Ectodermal cell (in vitro differentiated cells): ENCODE results near the gene ALPK3.

ENCODE experiments used
- H3K27ac ChIP-seq: 2 replicates; pipeline ENCODE4 v1.7.0; 2013; ENCODE audit warnings: mild to moderate bottlenecking, low read depth, low read length; ENCODE audit not compliant: insufficient read depth, poor library complexity, severe bottlenecking
- H3K27me3 ChIP-seq: 2 replicates; pipeline ENCODE4 v1.7.0; 2013; ENCODE audit warnings: mild to moderate bottlenecking, low read length; ENCODE audit not compliant: insufficient read depth, control insufficient read depth, poor library complexity, severe bottlenecking
- H3K36me3 ChIP-seq: one replicate; pipeline ENCODE4 v1.7.0; 2013; ENCODE audit warnings: low read length; ENCODE audit not compliant: control insufficient read depth, insufficient read depth
- H3K4me1 ChIP-seq: one replicate; pipeline ENCODE4 v1.7.0; 2013; ENCODE audit warnings: low read length; ENCODE audit not compliant: control insufficient read depth, insufficient read depth
- H3K4me3 ChIP-seq: 2 replicates; pipeline ENCODE4 v1.7.0; 2013; ENCODE audit warnings: low read depth, low read length, control low read depth; ENCODE audit not compliant: insufficient read depth
- H3K9me3 ChIP-seq: 2 replicates; pipeline ENCODE4 v1.7.0; 2013; ENCODE audit warnings: mild to moderate bottlenecking, low read length, moderate library complexity; ENCODE audit not compliant: control insufficient read depth
- WGBS, 2 experiments: methylation state at CpG; one replicate each; pipeline ENCODE4 v1.1.7; 2013; ENCODE audit warnings: missing lambda C conversion rate in 2 of 2; 5-methylcytosine and 5-hydroxymethylcytosine counted together

The ALPK3 gene

GRCh38 chr15:84858231-84858630, 41.1 kb downstream of the ALPK3 start:
- H3K4me1 ChIP-seq = no peaks in the 10 kb centered on the region
- H3K27me3 ChIP-seq = no peaks in the 10 kb centered on the region
- WGBS, 2 experiments = 92 to 95% methylated on average over 11 of the region's 11 CpGs
- no peak overlapping the region for H3K4me3 ChIP-seq
- H3K27ac ChIP-seq = no peak overlapping the region
- no peaks in the 10 kb centered on the region for H3K9me3 ChIP-seq
- no peaks in the 10 kb centered on the region for H3K36me3 ChIP-seq

- WGBS, 2 experiments = 94 to 95% methylated on average over 8 of the region's 8 CpGs
- Histone ChIP-seq H3K4me1 (no peaks in the 10 kb centered on the region), H3K36me3 (no peaks in the 10 kb centered on the region), H3K9me3 (no peaks in the 10 kb centered on the region), H3K27ac (no peak overlapping the region), H3K4me3 (no peak overlapping the region), H3K27me3 (no peaks in the 10 kb centered on the region)
Measured at GRCh38 chr15:84859144-84859543, 42.0 kb downstream of the ALPK3 start.

- H3K4me3 ChIP-seq = no peak overlapping the region
- WGBS, 2 experiments = 96 to 97% methylated on average over 15 of the region's 15 CpGs
- H3K4me1 ChIP-seq = no peaks in the 10 kb centered on the region
- H3K36me3 ChIP-seq = no peaks in the 10 kb centered on the region
- no peaks in the 10 kb centered on the region for H3K27me3 ChIP-seq
- no peak overlapping the region for H3K27ac ChIP-seq
- no peaks in the 10 kb centered on the region for H3K9me3 ChIP-seq
Measured at GRCh38 chr15:84859651-84860050, 42.5 kb downstream of the ALPK3 start.

DNA sequence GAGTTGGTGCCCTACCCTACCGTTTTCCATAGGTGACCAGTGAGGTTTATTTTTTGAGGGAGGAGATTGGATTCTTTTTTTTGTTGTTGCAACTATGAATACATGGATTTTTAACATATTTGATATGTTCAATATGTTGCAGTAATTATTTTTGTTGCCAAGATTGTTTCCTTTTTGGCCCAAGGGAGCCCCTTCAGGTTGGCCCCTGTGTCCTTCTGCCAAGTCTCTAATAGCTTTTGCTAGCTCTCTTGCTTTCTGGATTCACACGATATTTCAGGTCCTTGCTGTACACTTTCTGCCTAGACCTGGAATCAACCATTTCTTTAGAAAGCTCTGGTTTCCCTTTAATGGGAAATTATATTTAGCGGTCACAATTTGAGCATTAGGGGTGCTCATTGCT, 44.6 kb downstream of the ALPK3 start:
- H3K36me3 ChIP-seq = no peaks in the 10 kb centered on the region
- H3K27me3 ChIP-seq = no peaks in the 10 kb centered on the region
- H3K4me1 ChIP-seq = no peaks in the 10 kb centered on the region
- H3K9me3 ChIP-seq = no peaks in the 10 kb centered on the region
- 92 to 97% methylated on average over 3 of the region's 3 CpGs for WGBS, 2 experiments
- H3K27ac ChIP-seq = no peak overlapping the region
- no peak overlapping the region for H3K4me3 ChIP-seq

DNA sequence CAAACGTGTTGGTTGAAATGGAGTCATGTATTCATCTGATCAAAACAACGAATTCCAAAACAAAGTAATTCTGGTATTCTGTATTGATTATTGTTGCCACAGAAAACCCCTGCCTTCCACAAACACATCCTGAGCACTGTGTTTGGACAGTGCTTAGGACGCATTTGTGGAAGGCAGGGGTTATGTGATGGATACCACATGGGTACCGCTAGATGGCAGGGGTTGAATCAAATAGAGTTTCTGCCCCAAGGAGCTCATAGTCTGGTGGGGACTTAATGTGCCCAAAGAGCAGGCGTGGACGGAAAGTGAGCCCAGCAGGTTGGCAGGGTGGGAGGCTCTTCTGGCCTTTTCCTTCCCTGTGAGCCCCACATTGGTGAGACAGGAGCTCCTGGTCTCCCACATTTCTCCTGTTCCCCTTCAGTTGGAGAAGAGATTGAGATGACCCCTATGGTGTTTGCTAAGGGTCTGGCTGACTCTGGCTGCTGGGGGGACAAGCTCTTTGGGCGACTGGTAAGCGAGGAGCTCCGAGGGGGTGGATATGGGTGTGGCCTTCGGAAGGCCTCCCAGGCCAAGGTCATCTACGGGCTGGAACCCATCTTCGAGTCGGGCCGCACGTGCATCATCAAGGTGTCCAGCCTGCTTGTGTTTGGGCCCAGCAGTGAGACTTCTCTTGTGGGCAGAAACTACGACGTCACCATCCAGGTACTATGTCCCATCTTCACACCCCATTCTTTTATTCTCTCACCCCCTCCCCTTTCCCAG, 45.2 kb downstream of the ALPK3 start:
- no peaks in the 10 kb centered on the region for H3K9me3 ChIP-seq
- no peaks in the 10 kb centered on the region for H3K27me3 ChIP-seq
- H3K36me3 ChIP-seq = no peaks in the 10 kb centered on the region
- no peak overlapping the region for H3K27ac ChIP-seq
- no peaks in the 10 kb centered on the region for H3K4me1 ChIP-seq
- WGBS, 2 experiments = 94 to 96% methylated on average over 17 of the region's 17 CpGs
- H3K4me3 ChIP-seq = no peak overlapping the region

DNA sequence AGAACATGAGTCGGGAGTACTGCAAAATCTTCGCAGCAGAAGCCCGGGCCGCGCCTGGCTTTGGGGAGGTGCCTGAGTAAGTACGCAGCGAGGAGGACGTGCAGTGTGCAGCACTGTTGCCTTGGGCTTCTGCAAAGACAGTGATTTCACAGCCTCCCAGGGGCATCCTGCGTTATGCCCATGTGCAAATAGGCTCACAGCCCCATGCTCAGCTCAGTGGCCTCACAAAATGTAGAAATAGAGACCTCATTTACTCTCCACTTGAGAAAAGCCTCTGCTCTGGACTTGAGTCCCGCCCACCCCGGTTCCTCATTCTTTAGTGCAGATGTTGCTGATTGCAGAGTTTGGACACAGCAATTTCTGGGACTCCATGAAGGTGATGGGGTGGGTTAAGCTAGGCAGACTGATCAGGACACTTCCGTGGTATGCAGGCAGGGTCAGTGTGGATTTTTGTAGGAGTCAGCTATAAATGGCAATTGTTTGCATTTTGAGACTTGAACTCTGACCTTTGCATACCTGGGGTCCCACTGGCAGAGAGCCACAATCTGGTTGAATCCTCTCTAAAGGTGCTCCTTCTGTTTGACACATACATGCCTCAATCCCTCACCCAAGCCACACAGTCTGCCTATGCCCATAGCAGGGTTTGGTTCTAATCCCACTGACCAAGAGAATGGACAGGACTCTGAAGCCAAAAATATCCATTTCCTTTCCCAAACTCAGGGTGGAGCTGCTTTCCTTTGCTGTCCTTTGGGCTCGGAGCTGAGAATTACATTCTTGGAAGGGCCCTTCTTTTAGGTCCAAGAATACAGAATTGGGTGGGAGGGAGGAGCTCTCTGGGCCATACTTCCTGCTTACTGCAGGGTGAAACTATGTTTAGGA, 46.6 kb downstream of the ALPK3 start:
- 87 to 88% methylated on average over 13 of the region's 13 CpGs for WGBS, 2 experiments

DNA sequence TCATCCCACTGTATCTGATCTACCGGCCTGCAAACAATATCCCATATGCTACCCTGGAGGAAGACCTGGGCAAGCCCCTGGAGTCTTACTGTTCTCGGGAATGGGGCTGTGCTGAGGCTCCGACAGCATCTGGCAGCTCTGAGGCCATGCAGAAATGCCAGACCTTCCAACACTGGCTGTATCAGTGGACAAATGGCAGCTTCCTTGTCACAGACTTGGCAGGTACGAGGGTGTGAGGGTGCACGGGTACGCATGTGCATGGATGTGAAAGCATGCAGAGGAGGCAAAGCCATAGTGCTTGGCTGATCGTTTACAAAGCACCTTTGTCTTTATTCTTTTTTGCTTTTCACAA, 47.3 kb downstream of the ALPK3 start:
- Histone ChIP-seq H3K36me3 (no peaks in the 10 kb centered on the region), H3K4me1 (no peaks in the 10 kb centered on the region)
- 92 to 95% methylated on average over 7 of the region's 7 CpGs for WGBS, 2 experiments

More for the DNA sequence above, 46.6 kb downstream of the ALPK3 start:
- Histone ChIP-seq H3K4me3 (no peak overlapping the region), H3K9me3 (no peaks in the 10 kb centered on the region), H3K27me3 (no peaks in the 10 kb centered on the region), H3K27ac (no peak overlapping the region), H3K4me1 (no peaks in the 10 kb centered on the region), H3K36me3 (no peaks in the 10 kb centered on the region)

DNA sequence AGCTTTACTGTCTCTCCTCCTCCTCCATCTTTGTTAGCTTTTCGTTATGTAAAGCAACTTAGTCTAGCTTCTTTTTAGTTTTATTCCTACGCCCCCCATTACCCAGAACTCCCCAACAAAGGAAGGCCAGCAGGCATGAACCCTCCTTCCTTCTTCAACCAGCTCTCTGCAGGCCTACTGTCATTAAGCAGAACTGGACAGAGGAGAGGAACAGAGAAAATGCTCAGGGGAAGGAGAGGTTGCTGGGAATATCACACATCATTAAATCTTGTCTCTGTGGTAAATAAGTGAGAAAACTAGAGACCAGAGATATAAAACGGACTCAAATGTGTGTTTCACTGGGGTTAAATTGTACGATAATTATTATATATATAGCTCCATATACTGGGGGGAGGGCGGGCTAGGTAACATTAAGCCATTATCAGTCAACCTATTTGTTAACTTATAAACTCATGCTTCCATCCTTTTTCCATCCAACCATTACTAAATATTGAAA, 48.0 kb downstream of the ALPK3 start:
- Histone ChIP-seq H3K9me3 (no peaks in the 10 kb centered on the region), H3K36me3 (no peaks in the 10 kb centered on the region), H3K27ac (no peak overlapping the region), H3K4me3 (no peak overlapping the region), H3K4me1 (no peaks in the 10 kb centered on the region), H3K27me3 (no peaks in the 10 kb centered on the region)
- 92 to 98% methylated on average over 2 of the region's 5 CpGs for WGBS, 2 experiments

More for the DNA sequence above, 47.3 kb downstream of the ALPK3 start:
- Histone ChIP-seq H3K4me3 (no peak overlapping the region), H3K27me3 (no peaks in the 10 kb centered on the region), H3K9me3 (no peaks in the 10 kb centered on the region), H3K27ac (no peak overlapping the region)

GRCh38 chr15:84868037-84868880, 51.1 kb downstream of the ALPK3 start:
- H3K4me1 ChIP-seq = no peaks in the 10 kb centered on the region
- H3K4me3 ChIP-seq = no peak overlapping the region
- no peaks in the 10 kb centered on the region for H3K9me3 ChIP-seq
- H3K36me3 ChIP-seq = no peaks in the 10 kb centered on the region
- no peak overlapping the region for H3K27ac ChIP-seq
- H3K27me3 ChIP-seq = no peaks in the 10 kb centered on the region
- 86 to 90% methylated on average over 12 of the region's 12 CpGs for WGBS, 2 experiments
